GM10266 (cell line): Measurements from ENCODE around the gene RASAL1.

Experiments
- DNase-seq: peaks from one replicate; pipeline ENCODE4 v3.0.0; 2012; ENCODE audit errors: extremely low spot score
- CTCF ChIP-seq: IDR thresholded peaks from 2 replicates; pipeline ENCODE4 v1.5.1; 2012; ENCODE audit warnings: mild to moderate bottlenecking, low read depth; ENCODE audit not compliant: control insufficient read depth, insufficient read depth; ENCODE audit errors: missing control alignments

The RASAL1 gene

GRCh38 chr12:113052326-113052725 lies 83.2 kb downstream of the RASAL1 start:
- DNase-seq, result peak; percentile 12
- TF ChIP-seq CTCF, result no peak

DNA sequence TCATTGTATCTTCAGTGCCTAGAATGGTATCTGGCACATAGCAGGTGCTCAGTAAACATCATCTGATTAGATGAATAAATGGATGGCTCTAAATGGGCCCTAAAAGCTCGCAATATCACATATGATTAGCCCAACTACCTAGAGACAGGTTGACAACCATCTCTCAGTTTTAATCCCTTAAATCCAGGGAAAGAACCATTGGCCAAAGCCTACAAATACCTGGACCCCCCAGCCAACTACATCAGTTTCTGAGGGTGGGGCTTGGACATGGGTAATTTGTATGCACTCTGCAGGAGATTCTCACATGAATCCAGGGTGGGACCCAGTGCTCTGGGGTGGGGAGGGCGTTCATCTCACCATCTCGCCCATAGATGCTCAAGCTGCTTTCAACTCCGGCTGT lies 83.8 kb downstream of the RASAL1 start:
- DNase-seq, result no peak
- no peak for TF ChIP-seq CTCF

DNA sequence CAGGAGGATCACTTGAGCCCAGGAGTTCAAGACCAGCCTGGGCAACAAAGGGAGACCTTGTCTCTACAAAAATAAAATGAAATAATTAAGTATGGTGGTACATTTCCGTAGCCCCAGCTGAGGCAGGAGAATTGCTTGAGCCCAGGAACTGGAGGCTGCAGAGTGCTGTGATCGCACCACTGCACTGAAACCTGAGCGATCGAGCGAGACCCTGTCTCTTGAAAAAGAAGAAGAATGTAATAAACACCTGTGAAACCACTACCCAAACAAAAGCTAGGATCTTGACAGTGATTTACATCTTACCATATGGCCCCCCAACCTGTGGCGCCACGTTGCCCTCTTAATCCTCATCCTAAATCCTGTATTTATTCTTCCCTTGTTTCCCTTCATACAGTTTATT lies 84.8 kb downstream of the RASAL1 start:
- no peak for TF ChIP-seq CTCF
- no peak for DNase-seq

DNA sequence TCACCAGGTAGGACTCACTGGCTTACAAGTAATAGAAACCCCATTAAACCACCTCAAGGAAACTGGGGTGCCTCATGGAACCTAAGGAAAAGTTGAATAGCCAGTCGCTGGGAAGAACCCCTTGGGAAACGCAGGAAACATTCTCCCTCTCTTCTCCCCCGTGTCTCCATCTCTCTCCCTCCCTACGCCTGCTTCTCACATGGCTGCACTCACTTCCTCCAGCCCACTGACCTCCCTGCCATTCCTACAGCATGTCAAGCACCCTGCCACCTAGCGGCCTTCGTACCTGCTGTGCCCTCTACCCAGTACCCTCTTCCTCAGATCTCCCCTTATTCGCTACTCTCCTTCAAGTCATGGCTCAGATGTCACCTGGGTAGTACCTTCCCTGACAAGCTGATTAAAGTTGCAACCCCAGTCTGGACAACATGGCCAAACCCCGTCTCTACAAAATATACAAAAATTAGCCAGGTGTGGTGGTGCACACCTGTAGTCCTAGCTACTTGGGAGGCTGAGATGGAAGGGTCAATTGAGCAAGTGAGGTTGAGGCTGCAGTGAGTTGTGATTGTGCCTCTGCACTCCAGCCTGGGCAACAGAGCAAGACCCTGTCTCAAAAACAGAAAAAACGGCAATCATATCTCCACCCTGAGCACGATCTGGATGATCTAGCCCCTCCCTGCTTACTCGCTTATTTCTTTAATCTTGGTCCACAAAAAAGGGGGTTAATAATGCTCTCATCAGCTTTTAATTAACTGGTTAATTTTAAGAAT lies 85.4 kb downstream of the RASAL1 start:
- DNase-seq, result peak; percentile 67
- TF ChIP-seq CTCF, result peak; percentile 64
